Left lung (tissue), 10 donors: ENCODE data around the gene ATP7B. TPM values are rescaled to one million over a fixed set of nuclear protein-coding genes. Genes with fewer than 3 reads are reported as not detected.
"Not testable (repeated sequence)": the region's sequence is repeated elsewhere in the genome, so short reads cannot be mapped to it uniquely, and the experiment has no call there.

Source experiments
- ATAC-seq: fragments of 200-7000 bp; cut with Tn5 transposase; one replicate; pipeline ENCODE4 v1.9.1; 2020; ENCODE audit warnings: moderate library complexity
- DNase-seq, 4 donors: peaks; one replicate each; pipeline ENCODE4 v3.0.0-alpha.2; 2013 to 2020
- H3K27ac ChIP-seq, 2 donors: fragments of 200-600 bp; sonication (generic) in 1 of 2; one replicate each; pipeline versions ENCODE4 v1.5.0 to v1.8.0; 2020 to 2021
- H3K27me3 ChIP-seq, 2 donors: fragments of 200-600 bp; sonication (generic) in 1 of 2; one replicate each; pipeline versions ENCODE4 v1.5.0 to v1.8.0; 2020 to 2021
- H3K36me3 ChIP-seq, 2 donors: fragments of 200-600 bp; sonication (generic) in 1 of 2; one replicate each; pipeline versions ENCODE4 v1.5.0 to v1.8.0; 2020 to 2021
- H3K4me1 ChIP-seq, 2 donors: fragments of 200-600 bp; one replicate each; pipeline ENCODE4 v1.8.0; 2021
- H3K4me3 ChIP-seq, 2 donors: fragments of 200-600 bp; sonication (generic) in 1 of 2; one replicate each; pipeline versions ENCODE4 v1.5.0 to v1.8.0; 2020 to 2021; ENCODE audit warnings: mild to moderate bottlenecking in 1 of 2
- H3K9me3 ChIP-seq, 2 donors: fragments of 200-600 bp; sonication (generic) in 1 of 2; one replicate each; pipeline versions ENCODE4 v1.5.0 to v1.8.0; 2020 to 2021
- CTCF ChIP-seq, 2 donors: fragments of 200-600 bp; sonication (generic) in 1 of 2; IDR thresholded peaks; one replicate each; pipeline versions ENCODE4 v1.5.0 to v1.8.0; 2021; ENCODE audit warnings: antibody characterized with exemption in 2 of 2
- intact Hi-C, 2 donors: fragments of 100-400 bp; cut with DNase I; formaldehyde crosslinking; loops; one replicate each; pipeline versions ENCODE4 v1.11.2 to v1.14.2; 2022
- polyA plus RNA-seq, 6 donors: library from polyadenylated mRNA; unstranded; fragments of 120-200 nt; gene quantifications; one replicate each; pipeline ENCODE4 v1.2.1, GENCODE V29; 2013; ENCODE audit not compliant: insufficient read length in 6 of 6
- total RNA-seq, 2 donors: library from RNA; stranded (reverse); fragmentation: NEBNext Ultra II Directional; extraction: Animal tissue kit (Norgen Biotek cat#: 25700); gene quantifications; one replicate each; pipeline ENCODE4 v1.2.1, GENCODE V29; 2021
- donor health status: DM: no; HTN: yes; CAD: no.
- donor health status: DM: no; HTN: no; CAD: no.

Gene ATP7B
- total and polyA plus RNA-seq, 8 donors: 5.9 to 20.5 (median 18.4) TPM

- H3K36me3 ChIP-seq: no peaks in the 10 kb centered on the region
- intact Hi-C loops: no loop called here
- peaks cover 3 to 16% of the 10 kb centered on the region in 2 donors for H3K4me1 ChIP-seq
- TF ChIP-seq CTCF (IDR thresholded peaks at IDR 0.05): no peak
- H3K4me3 ChIP-seq: no peak overlapping the region
- H3K9me3 ChIP-seq: no peaks in the 10 kb centered on the region
- H3K27ac ChIP-seq: no peak overlapping the region
- DNase-seq: no peak
- H3K27me3 ChIP-seq: no peaks in the 10 kb centered on the region
- no peak for ATAC-seq
Measured at GRCh38 chr13:51997186-51997585, 14.1 kb downstream of the ATP7B start.

GRCh38 chr13:51996641-51997040, 14.6 kb downstream of the ATP7B start:
- no peaks in the 10 kb centered on the region for H3K27me3 ChIP-seq
- no peak for TF ChIP-seq CTCF (IDR thresholded peaks at IDR 0.05)
- no peaks in the 10 kb centered on the region for H3K9me3 ChIP-seq
- ATAC-seq: no peak
- no peak overlapping the region for H3K27ac ChIP-seq
- H3K4me1 ChIP-seq: peaks cover 3 to 16% of the 10 kb centered on the region in 2 donors
- intact Hi-C loops: no loop called here
- H3K36me3 ChIP-seq: no peaks in the 10 kb centered on the region
- no peak for DNase-seq
- no peak overlapping the region for H3K4me3 ChIP-seq

- ATAC-seq (peak; percentile 79), DNase-seq (peak in 2 of 4 donors; percentile 41 to 43)
- peak overlapping the region in 1 of 2 donors; percentile 20 for H3K27ac ChIP-seq
- H3K9me3 ChIP-seq: no peaks in the 10 kb centered on the region
- no peak for TF ChIP-seq CTCF (IDR thresholded peaks at IDR 0.05)
- no peak overlapping the region for H3K4me3 ChIP-seq
- no peaks in the 10 kb centered on the region for H3K27me3 ChIP-seq
- intact Hi-C loops: no loop called here
- H3K36me3 ChIP-seq: no peaks in the 10 kb centered on the region
- H3K4me1 ChIP-seq: peaks cover 3 to 16% of the 10 kb centered on the region in 2 donors
Measured at GRCh38 chr13:51995677-51996551, 15.3 kb downstream of the ATP7B start.

- intact Hi-C loops: no loop called here
- Histone ChIP-seq H3K4me3 (no peak overlapping the region), H3K9me3 (no peaks in the 10 kb centered on the region), H3K36me3 (no peaks in the 10 kb centered on the region), H3K27ac (no peak overlapping the region), H3K4me1 (peaks cover 3 to 16% of the 10 kb centered on the region in 2 donors), H3K27me3 (no peaks in the 10 kb centered on the region)
- ATAC-seq (no peak), DNase-seq (no peak)
- no peak for TF ChIP-seq CTCF (IDR thresholded peaks at IDR 0.05)
Measured at GRCh38 chr13:51993713-51994112, 17.5 kb downstream of the ATP7B start.

GRCh38 chr13:51988988-51989618, 22.1 kb downstream of the ATP7B start:
- H3K4me3 ChIP-seq: no peak overlapping the region
- no peak for TF ChIP-seq CTCF (IDR thresholded peaks at IDR 0.05)
- no peaks in the 10 kb centered on the region for H3K4me1 ChIP-seq
- intact Hi-C loops: no loop called here
- H3K27ac ChIP-seq: no peak overlapping the region
- H3K27me3 ChIP-seq: no peaks in the 10 kb centered on the region
- DNase-seq: no peak
- no peak for ATAC-seq
- no peaks in the 10 kb centered on the region for H3K36me3 ChIP-seq
- H3K9me3 ChIP-seq: no peaks in the 10 kb centered on the region

- H3K9me3 ChIP-seq, H3K4me1 ChIP-seq, H3K27me3 ChIP-seq, intact Hi-C loops, H3K4me3 ChIP-seq, H3K27ac ChIP-seq, DNase-seq, H3K36me3 ChIP-seq, ATAC-seq: not testable (repeated sequence)
Measured at GRCh38 chr13:51984904-51985303, 26.3 kb downstream of the ATP7B start.

GRCh38 chr13:51983292-51983691, 28.0 kb downstream of the ATP7B start:
- not testable (repeated sequence) for ATAC-seq, H3K36me3 ChIP-seq, H3K9me3 ChIP-seq

More at GRCh38 chr13:51983292-51983691, 28.0 kb downstream of the ATP7B start:
- H3K4me1 ChIP-seq, H3K27ac ChIP-seq, intact Hi-C loops, DNase-seq, H3K4me3 ChIP-seq, H3K27me3 ChIP-seq: not testable (repeated sequence)
